Activated CD4-positive, CD25-positive, alpha-beta regulatory T cell (primary cell): ENCODE results near the gene DNAAF1.
A peak's percentile ranks its signal among the peaks of the same experiment; 100 is the strongest.
"Not testable (repeated sequence)": the region's sequence is repeated elsewhere in the genome, so short reads cannot be mapped to it uniquely, and the experiment has no call there.

ENCODE experiments used
- DNase-seq, 4 experiments: peaks; one replicate each; lab custom pipeline; 2025; lab: John Stamatoyannopoulos, UW

DNAAF1 gene

GRCh38 chr16:84183911-84184591 lies 38.9 kb downstream of the DNAAF1 start:
- no peak for DNase-seq

GRCh38 chr16:84184775-84185174 lies 39.7 kb downstream of the DNAAF1 start:
- DNase-seq, result no peak

GRCh38 chr16:84186685-84187437 lies 41.8 kb downstream of the DNAAF1 start, which contains the start of gene TAF1C:
Gene TAF1C, minus strand, starts transcription at chr16:84187057. Its CDS starts 2,069 bp downstream, at chr16:84184988.
- DNase-seq, result peak; percentile 79 to 86 (median 84)

- no peak for DNase-seq
Measured at GRCh38 chr16:84190731-84191388, 45.8 kb downstream of the DNAAF1 start, which contains the start of gene ADAD2. Gene ADAD2, plus strand, starts transcription at chr16:84191157. Its CDS starts 74 bp downstream, at chr16:84191231.

- no peak for DNase-seq
Measured at GRCh38 chr16:84191466-84191865, 46.4 kb downstream of the DNAAF1 start.

GRCh38 chr16:84193480-84193879 lies 48.4 kb downstream of the DNAAF1 start:
- DNase-seq, result no peak

- DNase-seq, result no peak
Measured at GRCh38 chr16:84194018-84194417, 48.9 kb downstream of the DNAAF1 start.

- DNase-seq, result peak in 2 of 4 experiments; percentile 19 to 20
Measured at GRCh38 chr16:84194470-84195200, 49.5 kb downstream of the DNAAF1 start.

- no peak for DNase-seq
Measured at GRCh38 chr16:84195201-84196093, 50.3 kb downstream of the DNAAF1 start.

GRCh38 chr16:84196101-84196500 lies 51.0 kb downstream of the DNAAF1 start:
- DNase-seq, result no peak

- DNase-seq, result no peak
Measured at GRCh38 chr16:84196727-84197394, 51.8 kb downstream of the DNAAF1 start.

- no peak for DNase-seq
Measured at GRCh38 chr16:84197466-84198128, 52.5 kb downstream of the DNAAF1 start.

GRCh38 chr16:84198401-84198800 lies 53.3 kb downstream of the DNAAF1 start:
- no peak for DNase-seq

- no peak for DNase-seq
Measured at GRCh38 chr16:84199097-84199496, 54.0 kb downstream of the DNAAF1 start.

- DNase-seq, result no peak
Measured at GRCh38 chr16:84199861-84200260, 54.8 kb downstream of the DNAAF1 start.

GRCh38 chr16:84204551-84204950 lies 59.4 kb downstream of the DNAAF1 start:
- DNase-seq, result not testable (repeated sequence)

- not testable (repeated sequence) for DNase-seq
Measured at GRCh38 chr16:84205123-84205522, 60.0 kb downstream of the DNAAF1 start.

- no peak for DNase-seq
Measured at GRCh38 chr16:84205976-84206691, 61.0 kb downstream of the DNAAF1 start.

GRCh38 chr16:84207251-84207650 lies 62.1 kb downstream of the DNAAF1 start:
- no peak for DNase-seq
